SH-SY5Y (cell line): ENCODE results near the gene C19orf47.

Experiments
- GATA2 ChIP-seq: IDR thresholded peaks from 2 replicates; pipeline ENCODE4 v1.6.1; 2011; ENCODE audit warnings: mild to moderate bottlenecking, low read depth, low read length
- GATA3 ChIP-seq: IDR thresholded peaks from 2 replicates; pipeline ENCODE4 v1.6.1; 2011; ENCODE audit warnings: low read depth, mild to moderate bottlenecking, low read length, moderate library complexity

Gene C19orf47

DNA sequence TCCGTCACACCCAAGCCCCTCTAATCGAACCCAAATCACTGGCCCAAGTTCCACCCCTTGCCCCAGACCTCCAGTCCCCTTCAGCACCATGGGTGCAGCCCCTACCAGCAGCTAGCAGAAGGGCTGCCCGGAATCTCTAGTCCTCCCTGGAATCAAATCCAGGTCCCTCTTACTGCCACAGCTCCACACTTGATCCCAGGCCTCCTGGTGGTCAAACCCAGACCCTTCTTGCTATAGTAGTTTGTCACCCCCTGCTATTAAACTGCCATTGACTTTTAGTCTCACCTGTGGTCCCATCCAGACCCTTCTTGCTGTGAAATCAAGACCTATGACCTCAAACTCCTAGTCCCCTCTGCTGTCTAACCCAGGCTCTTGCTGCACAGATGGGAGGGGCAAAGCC, 33.1 kb upstream of the C19orf47 start:
- TF ChIP-seq GATA2 (no peak), GATA3 (no peak)

DNA sequence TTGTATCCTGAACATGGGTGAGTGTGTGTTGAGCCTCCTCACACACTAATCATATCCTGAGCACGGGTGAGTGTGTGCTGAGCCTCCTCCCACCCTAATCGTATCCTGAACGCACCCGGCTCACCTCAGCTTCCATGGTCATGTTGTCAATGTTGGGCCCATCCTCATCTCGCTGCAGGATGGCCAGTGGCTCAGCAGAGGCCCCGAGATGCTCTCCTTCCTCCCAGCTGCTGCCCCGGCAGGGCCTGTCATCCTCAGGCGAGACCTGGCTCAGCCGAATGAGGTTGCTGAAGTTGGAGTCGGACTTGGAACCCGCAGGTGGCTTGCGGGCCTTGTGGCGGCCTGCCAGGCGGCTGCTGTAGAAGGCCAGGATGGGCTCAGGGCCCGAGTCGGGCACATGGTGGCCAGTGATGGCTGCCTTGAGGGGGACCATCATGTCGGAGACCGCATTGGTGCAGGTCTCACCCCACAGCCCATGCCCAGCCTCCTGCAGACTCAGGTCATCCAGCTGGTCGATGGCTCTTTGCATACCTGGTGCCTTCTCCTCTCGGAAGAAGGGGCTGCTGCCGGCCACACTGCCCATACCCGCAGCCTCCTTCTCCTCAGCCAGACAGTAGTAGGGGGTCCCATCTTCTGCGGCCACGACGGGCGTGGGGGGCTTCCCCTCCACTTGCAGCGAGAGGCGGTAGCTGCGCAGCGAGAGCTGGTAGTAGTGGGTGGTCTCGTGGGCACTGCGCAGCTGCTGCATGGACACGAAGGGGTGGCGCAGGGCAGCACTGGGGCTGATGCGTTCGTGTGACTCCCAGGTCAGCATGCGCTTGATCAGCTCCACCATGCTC, 32.2 kb upstream of the C19orf47 start:
- TF ChIP-seq GATA2: no peak
- TF ChIP-seq GATA3: no peak

DNA sequence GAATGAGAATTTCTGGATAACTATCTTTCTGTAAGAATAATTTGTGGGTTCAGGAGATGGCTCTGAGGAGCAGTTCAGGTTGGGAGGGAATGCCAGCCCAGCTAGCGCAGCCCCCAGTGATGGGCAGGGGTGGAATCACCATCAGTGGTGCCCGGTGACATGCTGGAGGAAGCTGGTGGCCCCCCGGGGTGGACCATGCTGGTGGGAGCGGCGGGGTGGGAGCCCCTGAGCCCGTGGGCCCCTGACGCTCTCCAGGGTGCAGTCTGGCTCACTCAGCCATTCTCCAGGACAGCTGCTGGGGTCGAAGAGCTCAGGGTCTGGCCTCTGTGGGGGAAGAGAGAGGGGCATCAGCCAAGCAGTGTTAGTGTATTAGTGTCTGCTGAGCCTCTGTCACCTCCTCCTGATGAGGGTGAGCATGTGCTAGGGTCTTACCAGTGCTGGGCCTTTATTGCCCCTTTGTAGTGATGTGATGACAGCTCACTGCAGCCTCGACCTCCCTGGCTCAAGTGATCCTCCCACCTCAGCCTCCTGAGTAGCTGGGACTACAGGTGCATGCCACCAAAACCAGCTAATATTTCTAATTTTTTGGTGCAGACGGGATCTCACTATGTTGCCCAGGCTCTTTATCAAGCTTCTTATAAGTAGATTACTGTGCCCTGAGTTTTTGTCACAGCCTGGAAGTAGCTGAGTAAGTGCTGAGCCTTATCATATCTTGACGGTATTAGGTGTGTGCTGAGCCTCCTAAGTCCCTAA, 31.4 kb upstream of the C19orf47 start:
- TF ChIP-seq GATA3: no peak
- TF ChIP-seq GATA2: no peak

DNA sequence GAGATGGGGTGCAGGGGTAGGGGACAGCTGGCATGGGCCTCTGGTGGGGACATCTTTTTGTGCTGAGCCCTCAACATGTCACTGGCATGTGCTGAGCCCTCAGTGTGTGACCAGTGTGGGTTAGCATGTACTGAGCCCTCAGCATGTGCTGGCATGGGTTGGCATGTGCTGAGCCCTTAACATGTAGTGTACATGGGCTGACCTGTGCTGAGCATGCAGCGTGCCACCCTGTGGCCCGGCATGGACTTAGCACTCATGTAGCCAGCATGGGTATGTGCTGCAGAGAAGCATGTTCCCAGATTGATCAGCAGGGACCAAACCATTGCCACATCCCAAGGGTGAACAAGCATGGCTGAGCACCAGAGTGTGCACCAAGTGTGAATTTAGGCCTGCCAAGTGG, 30.3 kb upstream of the C19orf47 start:
- no peak for TF ChIP-seq GATA2
- no peak for TF ChIP-seq GATA3

DNA sequence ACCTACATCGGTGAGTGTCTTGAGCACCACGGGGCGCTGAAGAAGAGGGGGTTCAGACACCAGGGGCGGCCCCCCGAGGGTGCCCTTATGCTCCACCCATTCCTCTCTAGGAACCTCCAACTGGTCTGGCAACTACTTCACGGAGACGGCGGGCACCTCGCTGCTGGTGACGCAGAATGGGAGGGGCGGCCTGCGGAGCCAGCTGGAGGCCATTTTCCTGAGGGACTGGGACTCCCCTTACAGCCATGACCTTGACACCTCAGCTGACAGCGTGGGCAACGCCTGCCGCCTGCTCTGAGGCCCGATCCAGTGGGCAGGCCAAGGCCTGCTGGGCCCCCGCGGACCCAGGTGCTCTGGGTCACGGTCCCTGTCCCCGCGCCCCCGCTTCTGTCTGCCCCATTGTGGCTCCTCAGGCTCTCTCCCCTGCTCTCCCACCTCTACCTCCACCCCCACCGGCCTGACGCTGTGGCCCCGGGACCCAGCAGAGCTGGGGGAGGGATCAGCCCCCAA, 29.7 kb upstream of the C19orf47 start:
- no peak for TF ChIP-seq GATA2
- TF ChIP-seq GATA3: no peak

DNA sequence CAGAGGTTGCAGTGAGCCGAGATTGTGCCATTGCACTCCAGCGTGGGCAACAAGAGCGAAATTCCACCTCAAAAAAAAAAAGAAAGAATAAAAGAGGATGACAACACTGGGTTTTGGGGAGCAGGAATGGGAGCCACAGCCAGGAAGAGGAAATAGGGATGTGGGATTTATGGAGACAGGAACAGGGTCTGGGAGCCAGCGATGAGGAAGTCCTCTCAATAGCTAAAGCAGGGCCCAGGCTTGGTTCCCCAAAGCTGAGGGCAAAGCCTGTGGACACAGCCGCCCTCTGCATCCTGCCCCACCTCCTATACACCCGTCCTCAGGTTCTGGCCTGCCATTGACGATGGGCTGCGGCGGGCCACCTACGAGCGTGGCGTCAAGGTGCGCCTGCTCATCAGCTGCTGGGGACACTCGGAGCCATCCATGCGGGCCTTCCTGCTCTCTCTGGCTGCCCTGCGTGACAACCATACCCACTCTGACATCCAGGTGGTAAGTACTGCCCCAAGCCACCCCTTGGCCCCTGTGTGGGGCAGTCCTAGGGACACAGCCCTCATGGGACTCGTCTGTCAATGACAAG, 28.2 kb upstream of the C19orf47 start:
- TF ChIP-seq GATA3 (no peak), GATA2 (no peak)

DNA sequence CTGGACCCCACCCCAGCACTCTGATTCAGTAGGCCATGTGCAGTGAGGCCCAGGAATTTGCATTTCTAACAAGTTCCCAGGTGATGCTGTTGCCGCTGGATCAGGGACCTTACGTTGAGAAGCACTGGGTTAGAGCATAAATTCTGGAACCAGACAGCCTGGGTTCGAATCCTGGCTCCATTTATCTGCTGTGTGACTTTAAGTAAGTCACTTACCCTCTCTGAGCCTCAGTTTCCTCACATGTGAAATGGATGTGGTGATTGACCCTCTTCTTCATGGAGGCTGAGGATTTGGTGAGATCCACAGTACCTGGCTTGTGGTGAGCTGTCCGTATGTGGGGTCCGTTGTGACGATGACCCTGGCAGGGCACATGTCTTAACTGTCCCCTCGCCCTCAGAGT, 25.9 kb upstream of the C19orf47 start:
- no peak for TF ChIP-seq GATA2
- TF ChIP-seq GATA3: no peak

DNA sequence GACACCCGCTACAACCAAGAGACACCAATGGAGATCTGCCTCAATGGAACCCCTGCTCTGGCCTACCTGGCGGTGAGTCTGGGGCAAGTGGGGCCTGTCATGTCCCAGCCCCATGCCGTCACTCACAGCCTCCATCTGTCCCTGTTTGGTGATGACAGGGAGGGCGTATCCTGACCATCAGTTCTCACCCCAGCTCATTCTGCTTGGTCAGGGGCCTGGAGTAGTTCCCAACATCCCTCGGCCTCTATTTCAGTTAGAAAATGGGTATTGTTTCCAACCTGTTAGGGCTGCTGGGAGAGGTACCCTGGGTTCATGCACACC, 23.6 kb upstream of the C19orf47 start:
- TF ChIP-seq GATA2: no peak

DNA sequence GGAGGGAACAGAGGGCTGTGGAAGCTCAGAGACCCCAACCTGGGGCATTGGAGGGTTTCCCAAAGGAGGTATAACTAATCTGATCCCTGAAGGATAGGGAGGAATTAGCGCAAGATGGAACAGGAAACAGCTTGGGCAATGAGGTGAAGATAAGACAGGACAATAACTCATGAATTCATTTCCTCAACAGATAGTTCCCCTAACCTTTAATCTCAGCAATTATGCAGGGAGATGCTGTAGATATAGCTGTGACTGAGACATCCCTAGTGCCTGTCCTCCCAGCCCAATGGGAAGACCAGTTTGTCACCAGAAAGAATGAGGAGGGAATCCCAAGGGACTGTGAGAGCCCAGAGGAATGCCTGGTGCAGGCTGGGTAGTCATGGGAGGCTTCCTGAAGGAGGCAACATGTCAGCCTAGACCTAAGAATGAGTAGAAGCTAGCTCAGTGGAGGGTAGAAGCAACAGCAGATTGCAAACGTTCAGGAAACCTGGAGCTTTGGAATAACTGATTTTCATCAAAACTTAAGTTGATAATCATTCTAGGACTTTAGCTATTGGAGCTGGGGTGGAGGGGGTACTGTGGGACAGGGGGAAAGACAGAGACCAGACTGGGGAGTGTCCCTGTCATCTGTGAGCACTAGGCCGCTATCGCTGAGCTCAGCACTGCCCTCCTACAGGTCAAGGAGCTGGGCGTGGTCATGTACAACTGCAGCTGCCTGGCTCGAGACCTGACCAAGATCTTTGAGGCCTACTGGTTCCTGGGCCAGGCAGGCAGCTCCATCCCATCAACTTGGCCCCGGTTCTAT, 23.0 kb upstream of the C19orf47 start:
- TF ChIP-seq GATA3 (no peak), GATA2 (no peak)

DNA sequence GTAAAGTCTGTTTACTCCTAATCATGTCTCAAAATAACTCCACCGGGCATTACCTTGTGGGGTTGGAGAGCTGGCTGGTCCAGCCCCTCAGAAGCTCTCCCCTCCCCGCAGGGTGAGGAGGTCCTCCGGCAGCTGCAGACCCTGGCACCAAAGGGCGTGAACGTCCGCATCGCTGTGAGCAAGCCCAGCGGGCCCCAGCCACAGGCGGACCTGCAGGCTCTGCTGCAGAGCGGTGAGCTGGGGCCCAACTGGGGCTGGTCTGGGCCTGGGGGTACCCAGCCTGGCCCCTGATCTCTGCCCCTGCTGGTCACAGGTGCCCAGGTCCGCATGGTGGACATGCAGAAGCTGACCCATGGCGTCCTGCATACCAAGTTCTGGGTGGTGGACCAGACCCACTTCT, 21.6 kb upstream of the C19orf47 start:
- TF ChIP-seq GATA3 (no peak), GATA2 (no peak)

DNA sequence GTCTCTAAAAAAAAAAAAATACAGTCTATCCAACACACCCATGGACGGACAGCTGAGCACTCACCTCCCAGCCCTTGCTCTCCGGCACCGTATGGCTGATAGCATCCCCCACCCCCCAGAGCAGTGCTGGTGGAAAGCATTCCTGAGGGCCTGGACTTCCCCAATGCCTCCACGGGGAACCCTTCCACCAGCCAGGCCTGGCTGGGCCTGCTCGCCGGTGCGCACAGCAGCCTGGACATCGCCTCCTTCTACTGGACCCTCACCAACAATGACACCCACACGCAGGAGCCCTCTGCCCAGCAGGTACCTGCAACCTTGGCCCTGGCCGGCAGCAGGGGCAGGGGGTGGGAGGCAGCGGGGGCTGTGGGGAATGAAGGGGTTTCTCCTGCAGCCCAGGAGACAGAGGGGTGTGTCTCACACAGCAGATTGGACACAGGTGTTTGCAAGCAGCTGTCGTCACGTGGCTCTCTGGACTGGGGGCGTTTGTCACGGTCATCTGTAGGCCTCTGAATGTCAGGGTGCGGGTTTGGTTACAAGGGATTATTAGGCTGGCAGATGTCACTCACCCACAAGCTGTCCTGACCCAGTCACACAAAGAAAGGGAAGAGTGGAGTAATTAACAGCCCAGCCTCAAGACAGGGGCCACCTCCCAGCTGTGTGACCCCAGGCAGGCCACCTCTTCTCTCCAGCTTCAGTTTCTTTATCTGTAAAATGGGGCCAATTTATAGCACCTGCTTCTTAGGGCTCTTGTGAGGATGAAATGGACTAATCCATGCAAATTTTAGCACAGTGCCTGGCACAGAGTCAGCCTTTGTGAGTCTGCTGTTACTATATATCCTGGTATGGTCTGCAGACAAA, 19.6 kb upstream of the C19orf47 start:
- TF ChIP-seq GATA2 (no peak), GATA3 (no peak)

DNA sequence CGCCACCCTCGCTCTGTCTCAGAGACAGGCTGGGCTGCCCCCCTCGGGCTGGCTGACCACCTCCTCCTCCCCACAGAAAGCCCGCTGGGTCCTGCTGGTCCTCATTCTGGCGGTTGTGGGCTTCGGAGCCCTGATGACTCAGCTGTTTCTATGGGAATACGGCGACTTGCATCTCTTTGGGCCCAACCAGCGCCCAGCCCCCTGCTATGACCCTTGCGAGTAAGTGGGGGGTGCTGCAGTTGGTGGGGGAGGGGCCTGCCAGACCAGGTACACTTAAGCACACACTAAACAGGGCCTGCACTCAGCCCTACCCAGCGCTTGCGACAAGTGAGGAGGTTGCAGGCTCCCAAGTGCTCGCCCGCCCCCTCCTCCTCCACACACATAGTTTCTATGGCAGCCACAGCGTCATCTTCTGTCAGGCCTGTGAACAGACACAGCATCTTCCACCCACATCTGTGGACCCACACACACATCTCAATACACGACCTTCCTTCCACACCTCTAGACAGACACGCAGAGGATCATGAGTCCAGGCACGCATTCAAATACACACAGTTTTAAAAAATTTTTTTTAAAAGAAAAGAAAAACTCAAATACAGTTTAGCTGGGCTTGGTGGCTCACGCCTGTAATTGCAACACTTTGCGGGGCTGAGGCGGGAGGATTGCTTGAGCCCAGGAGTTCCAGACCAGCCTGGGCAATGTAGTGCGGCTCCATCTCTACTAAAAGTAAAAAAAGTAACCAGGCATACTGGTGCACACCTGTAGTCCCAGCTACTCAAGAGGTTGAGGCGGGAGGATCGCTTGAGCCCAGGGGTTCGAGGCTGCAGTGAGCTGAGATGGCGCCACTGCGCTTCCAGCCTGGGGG, 18.7 kb upstream of the C19orf47 start:
- no peak for TF ChIP-seq GATA3
- TF ChIP-seq GATA2: no peak
